Measurements from ENCODE around the gene STXBP5.

STXBP5 gene

DNA sequence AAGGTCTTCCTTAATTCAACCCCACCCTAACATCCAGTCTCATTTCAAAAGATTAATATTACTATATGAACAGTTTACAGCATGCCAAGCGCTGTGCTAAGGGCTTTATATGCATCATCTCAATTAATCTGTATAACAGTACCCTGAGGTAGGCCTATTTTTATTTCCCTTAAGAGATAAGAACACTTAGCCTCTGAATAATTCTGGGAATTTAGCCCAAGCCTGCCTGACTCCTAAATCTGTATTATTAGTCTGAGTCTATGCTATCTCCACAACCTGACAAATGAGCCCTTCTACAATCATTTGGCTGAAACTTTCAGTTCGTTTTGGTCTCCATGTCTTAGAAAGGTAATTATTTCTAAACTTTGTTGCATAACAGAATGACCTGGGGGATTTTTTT lies 226.6 kb downstream of the STXBP5 start:
- H3K79me2 ChIP-seq (ENCODE audit: insufficient read depth, low read length): no peaks in the 10 kb centered on the region
- no peaks in the 10 kb centered on the region for H3K9me2 ChIP-seq (ENCODE audit: low read depth, low read length)
- H4K20me1 ChIP-seq (ENCODE audit: insufficient read depth, low read length): no peaks in the 10 kb centered on the region
- no peaks in the 10 kb centered on the region for H3K9me3 ChIP-seq (ENCODE audit: low read length)
- TF ChIP-seq, protein P1, sequence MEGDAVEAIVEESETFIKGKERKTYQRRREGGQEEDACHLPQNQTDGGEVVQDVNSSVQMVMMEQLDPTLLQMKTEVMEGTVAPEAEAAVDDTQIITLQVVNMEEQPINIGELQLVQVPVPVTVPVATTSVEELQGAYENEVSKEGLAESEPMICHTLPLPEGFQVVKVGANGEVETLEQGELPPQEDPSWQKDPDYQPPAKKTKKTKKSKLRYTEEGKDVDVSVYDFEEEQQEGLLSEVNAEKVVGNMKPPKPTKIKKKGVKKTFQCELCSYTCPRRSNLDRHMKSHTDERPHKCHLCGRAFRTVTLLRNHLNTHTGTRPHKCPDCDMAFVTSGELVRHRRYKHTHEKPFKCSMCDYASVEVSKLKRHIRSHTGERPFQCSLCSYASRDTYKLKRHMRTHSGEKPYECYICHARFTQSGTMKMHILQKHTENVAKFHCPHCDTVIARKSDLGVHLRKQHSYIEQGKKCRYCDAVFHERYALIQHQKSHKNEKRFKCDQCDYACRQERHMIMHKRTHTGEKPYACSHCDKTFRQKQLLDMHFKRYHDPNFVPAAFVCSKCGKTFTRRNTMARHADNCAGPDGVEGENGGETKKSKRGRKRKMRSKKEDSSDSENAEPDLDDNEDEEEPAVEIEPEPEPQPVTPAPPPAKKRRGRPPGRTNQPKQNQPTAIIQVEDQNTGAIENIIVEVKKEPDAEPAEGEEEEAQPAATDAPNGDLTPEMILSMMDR (IDR thresholded peaks at IDR 0.05; ENCODE audit: low read length): no peak
- TF ChIP-seq EZH2 (IDR thresholded peaks at IDR 0.05; ENCODE audit: borderline replicate concordance, low read length): no peak
- H3K27ac ChIP-seq (ENCODE audit: low read depth, low read length, poor library complexity, severe bottlenecking): no peak overlapping the region
- H3K4me3 ChIP-seq (ENCODE audit: low read depth, low read length, poor library complexity, severe bottlenecking): no peak overlapping the region
- no peaks in the 10 kb centered on the region for H3K27me3 ChIP-seq (ENCODE audit: insufficient read depth, low read length)
- H3F3A ChIP-seq (ENCODE audit: insufficient read depth, low read length): no peaks in the 10 kb centered on the region
- H3K4me2 ChIP-seq (ENCODE audit: low read length): no peak overlapping the region
- H2AFZ ChIP-seq (ENCODE audit: low read length): no peak overlapping the region
- H3K9ac ChIP-seq (ENCODE audit: low read length): no peak overlapping the region
- H3K36me3 ChIP-seq (ENCODE audit: insufficient read depth, low read length): no peaks in the 10 kb centered on the region
- H3K4me1 ChIP-seq (ENCODE audit: insufficient read depth, low read length, severe bottlenecking): no peaks in the 10 kb centered on the region

DNA sequence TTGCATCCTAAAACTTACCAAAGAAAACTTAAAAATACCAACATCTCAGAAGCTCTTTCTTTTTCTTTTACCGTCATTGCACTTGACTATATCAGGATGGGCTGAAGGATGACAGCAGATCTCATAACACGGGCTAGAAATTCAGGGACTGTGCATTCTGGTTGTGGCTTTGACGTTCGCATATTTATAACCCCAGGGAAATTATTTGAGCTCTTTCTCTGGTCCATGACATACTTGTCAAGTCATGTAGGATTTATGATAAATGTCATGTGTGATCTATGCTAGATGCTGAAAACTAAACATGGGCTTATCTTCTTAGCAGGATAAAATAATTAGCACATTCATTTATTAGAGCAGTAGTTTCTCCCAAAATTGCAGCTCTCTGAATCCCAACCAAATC lies 229.9 kb downstream of the STXBP5 start:
- Histone ChIP-seq H3K79me2 (ENCODE audit: insufficient read depth, low read length) (no peaks in the 10 kb centered on the region), H3K27ac (ENCODE audit: low read depth, low read length, poor library complexity, severe bottlenecking) (no peak overlapping the region), H3K9me3 (ENCODE audit: low read length) (no peaks in the 10 kb centered on the region), H3K9me2 (ENCODE audit: low read depth, low read length) (no peaks in the 10 kb centered on the region), H3K4me1 (ENCODE audit: insufficient read depth, low read length, severe bottlenecking) (no peaks in the 10 kb centered on the region), H3K9ac (ENCODE audit: low read length) (no peak overlapping the region), H4K20me1 (ENCODE audit: insufficient read depth, low read length) (no peaks in the 10 kb centered on the region), H3K4me3 (ENCODE audit: low read depth, low read length, poor library complexity, severe bottlenecking) (no peak overlapping the region), H3K27me3 (ENCODE audit: insufficient read depth, low read length) (no peaks in the 10 kb centered on the region), H3F3A (ENCODE audit: insufficient read depth, low read length) (no peaks in the 10 kb centered on the region), H3K4me2 (ENCODE audit: low read length) (no peak overlapping the region), H2AFZ (ENCODE audit: low read length) (no peak overlapping the region), H3K36me3 (ENCODE audit: insufficient read depth, low read length) (no peaks in the 10 kb centered on the region)
- TF ChIP-seq, protein P1 (IDR thresholded peaks at IDR 0.05; ENCODE audit: low read length): no peak
- TF ChIP-seq EZH2 (IDR thresholded peaks at IDR 0.05; ENCODE audit: borderline replicate concordance, low read length): no peak

DNA sequence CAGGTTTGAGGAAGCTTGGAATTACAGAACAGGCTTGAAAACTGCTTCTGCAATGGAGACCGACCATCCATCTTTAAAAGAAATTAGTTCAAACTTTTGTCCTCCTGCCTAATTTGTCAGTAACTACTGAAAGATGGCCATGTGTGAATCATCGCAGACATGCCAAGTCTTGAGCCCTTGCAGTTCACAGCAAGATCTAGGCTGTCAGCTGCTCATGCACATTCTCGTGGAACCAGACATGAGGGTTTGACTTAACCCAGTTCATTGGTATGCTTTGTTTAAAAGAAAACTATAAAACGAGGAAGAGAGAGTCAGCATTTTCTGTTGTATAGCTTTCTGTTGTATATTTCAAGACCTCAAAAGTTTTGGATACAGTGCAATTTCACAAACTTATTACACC lies 230.3 kb downstream of the STXBP5 start:
- H2AFZ ChIP-seq (ENCODE audit: low read length): no peak overlapping the region
- H3K4me1 ChIP-seq (ENCODE audit: insufficient read depth, low read length, severe bottlenecking): no peaks in the 10 kb centered on the region
- H3K9ac ChIP-seq (ENCODE audit: low read length): no peak overlapping the region
- no peak overlapping the region for H3K4me3 ChIP-seq (ENCODE audit: low read depth, low read length, poor library complexity, severe bottlenecking)
- no peaks in the 10 kb centered on the region for H4K20me1 ChIP-seq (ENCODE audit: insufficient read depth, low read length)
- H3K27ac ChIP-seq (ENCODE audit: low read depth, low read length, poor library complexity, severe bottlenecking): no peak overlapping the region
- H3K27me3 ChIP-seq (ENCODE audit: insufficient read depth, low read length): no peaks in the 10 kb centered on the region
- no peak overlapping the region for H3K4me2 ChIP-seq (ENCODE audit: low read length)
- H3F3A ChIP-seq (ENCODE audit: insufficient read depth, low read length): no peaks in the 10 kb centered on the region
- no peaks in the 10 kb centered on the region for H3K79me2 ChIP-seq (ENCODE audit: insufficient read depth, low read length)
- H3K36me3 ChIP-seq (ENCODE audit: insufficient read depth, low read length): no peaks in the 10 kb centered on the region
- no peaks in the 10 kb centered on the region for H3K9me3 ChIP-seq (ENCODE audit: low read length)
- H3K9me2 ChIP-seq (ENCODE audit: low read depth, low read length): no peaks in the 10 kb centered on the region
- TF ChIP-seq, protein P1 (IDR thresholded peaks at IDR 0.05; ENCODE audit: low read length): no peak
- no peak for TF ChIP-seq EZH2 (IDR thresholded peaks at IDR 0.05; ENCODE audit: borderline replicate concordance, low read length)
